HepG2 (cell line): ENCODE data around the gene GNG7. TPM values are rescaled to one million over a fixed set of nuclear protein-coding genes. Genes with fewer than 3 reads are reported as not detected.

Experiments
- CHD4 ChIP-seq: fragments of 200-600 bp; sonication (generic); IDR thresholded peaks from 2 replicates; pipeline ENCODE4 v1.7.0; 2017; ENCODE audit warnings: mild to moderate bottlenecking, low read length, borderline replicate concordance
- HNRNPUL1 ChIP-seq: fragments of 200-400 bp; formaldehyde crosslinking; IDR thresholded peaks from 2 replicates; pipeline ENCODE4 v1.6.1; 2017; ENCODE audit warnings: low read depth, mild to moderate bottlenecking, low read length, moderate library complexity
- JUN ChIP-seq: sonication (generic); formaldehyde crosslinking; IDR thresholded peaks from 2 replicates; pipeline ENCODE4 v1.4.0; 2020; ENCODE audit warnings: mild to moderate bottlenecking, missing genetic modification reagents
- KMT2B ChIP-seq: IDR thresholded peaks from 2 replicates; pipeline ENCODE4 v1.6.1; 2016; ENCODE audit warnings: missing genetic modification reagents, missing compliant biosample characterization
- NFE2 ChIP-seq: sonication (generic); formaldehyde crosslinking; IDR thresholded peaks from 2 replicates; pipeline ENCODE4 v1.4.0; 2020; ENCODE audit warnings: missing genetic modification reagents
- NFKBIZ ChIP-seq: IDR thresholded peaks from 2 replicates; pipeline ENCODE4 v1.6.1; 2018; ENCODE audit warnings: missing genetic modification reagents, missing compliant biosample characterization
- RELA ChIP-seq: sonication (generic); formaldehyde crosslinking; IDR thresholded peaks from 2 replicates; pipeline ENCODE4 v1.4.0; 2020; ENCODE audit warnings: missing genetic modification reagents
- SMYD3 ChIP-seq: sonication (generic); formaldehyde crosslinking; IDR thresholded peaks from 2 replicates; pipeline ENCODE4 v1.8.1; 2023; ENCODE audit warnings: mild to moderate bottlenecking, missing genetic modification reagents
- SRY ChIP-seq: sonication (generic); formaldehyde crosslinking; IDR thresholded peaks from 2 replicates; pipeline ENCODE4 v1.8.0; 2022; ENCODE audit warnings: mild to moderate bottlenecking, missing genetic modification reagents
- TFDP2 ChIP-seq: sonication (generic); formaldehyde crosslinking; IDR thresholded peaks from 2 replicates; pipeline ENCODE4 v1.4.0; 2020; ENCODE audit warnings: missing genetic modification reagents
- ZBTB26 ChIP-seq: IDR thresholded peaks from 2 replicates; pipeline ENCODE4 v1.6.1; 2016; ENCODE audit warnings: missing compliant biosample characterization, missing genetic modification reagents, borderline replicate concordance
- ZFP36L1 ChIP-seq: sonication (generic); formaldehyde crosslinking; IDR thresholded peaks from 2 replicates; pipeline ENCODE4 v1.8.0; 2022; ENCODE audit warnings: mild to moderate bottlenecking, missing genetic modification reagents, moderate library complexity
- ZNF292 ChIP-seq: sonication (generic); formaldehyde crosslinking; IDR thresholded peaks from 2 replicates; pipeline ENCODE4 v1.8.1; 2022; ENCODE audit warnings: mild to moderate bottlenecking, low read depth, missing genetic modification reagents, borderline replicate concordance
- ZNF431 ChIP-seq: sonication (generic); formaldehyde crosslinking; IDR thresholded peaks from 2 replicates; pipeline ENCODE4 v1.9.0; 2022; ENCODE audit warnings: missing genetic modification reagents, low read depth, mild to moderate bottlenecking, borderline replicate concordance
- ZNF510 ChIP-seq: sonication (generic); formaldehyde crosslinking; IDR thresholded peaks from 2 replicates; pipeline ENCODE4 v1.4.0; 2020; ENCODE audit warnings: low read depth, mild to moderate bottlenecking, missing genetic modification reagents
- ZNF710 ChIP-seq: sonication (generic); formaldehyde crosslinking; IDR thresholded peaks from 2 replicates; pipeline ENCODE4 v1.5.0; 2020; ENCODE audit warnings: mild to moderate bottlenecking, missing genetic modification reagents, borderline replicate concordance
- polyA plus RNA-seq, 8 experiments: library from polyadenylated mRNA; depleted of rRNA in 3 of 8; stranded (reverse) in 7 of 8; unstranded in 1 of 8; fragments of >200 nt; fragmentation: Illumina TruSeq in 4 of 8; extraction: Trizol in 4 of 8; gene quantifications; 2 replicates each; pipeline versions ENCODE4 v1.2.1 to v1.2.3, GENCODE V29; 2011 to 2016; ENCODE audit warnings: low read depth in 4 of 8, missing spikeins in 1 of 8, mixed read lengths in 1 of 8; ENCODE audit not compliant: insufficient read depth in 1 of 8
- total RNA-seq, 5 experiments: library from RNA; depleted of rRNA; stranded (reverse); fragments of >200 nt; fragmentation: Illumina TruSeq; extraction: Trizol; gene quantifications; 2 replicates each; pipeline ENCODE4 v1.2.3, GENCODE V29; 2016; ENCODE audit warnings: low read depth in 1 of 5
- TF ChIP-seq, protein P1 (sequence below): sonication (generic); formaldehyde crosslinking; IDR thresholded peaks from 2 replicates; pipeline ENCODE4 v1.8.1; 2023; ENCODE audit warnings: mild to moderate bottlenecking, missing genetic modification reagents
- TF ChIP-seq, protein P2 (sequence below): sonication (generic); formaldehyde crosslinking; IDR thresholded peaks from 2 replicates; pipeline ENCODE4 v1.4.0; 2020; ENCODE audit warnings: missing genetic modification reagents
- TF ChIP-seq, protein P3 (sequence below): IDR thresholded peaks from 2 replicates; pipeline ENCODE4 v1.6.1; 2016; ENCODE audit warnings: missing compliant biosample characterization, missing genetic modification reagents, borderline replicate concordance

Gene GNG7
- total and polyA plus RNA-seq, 2 of the 13 experiments (the other 11 are each of a cell fraction or from before 2014, with no cell fraction given): 1.4 to 3.3 TPM

DNA sequence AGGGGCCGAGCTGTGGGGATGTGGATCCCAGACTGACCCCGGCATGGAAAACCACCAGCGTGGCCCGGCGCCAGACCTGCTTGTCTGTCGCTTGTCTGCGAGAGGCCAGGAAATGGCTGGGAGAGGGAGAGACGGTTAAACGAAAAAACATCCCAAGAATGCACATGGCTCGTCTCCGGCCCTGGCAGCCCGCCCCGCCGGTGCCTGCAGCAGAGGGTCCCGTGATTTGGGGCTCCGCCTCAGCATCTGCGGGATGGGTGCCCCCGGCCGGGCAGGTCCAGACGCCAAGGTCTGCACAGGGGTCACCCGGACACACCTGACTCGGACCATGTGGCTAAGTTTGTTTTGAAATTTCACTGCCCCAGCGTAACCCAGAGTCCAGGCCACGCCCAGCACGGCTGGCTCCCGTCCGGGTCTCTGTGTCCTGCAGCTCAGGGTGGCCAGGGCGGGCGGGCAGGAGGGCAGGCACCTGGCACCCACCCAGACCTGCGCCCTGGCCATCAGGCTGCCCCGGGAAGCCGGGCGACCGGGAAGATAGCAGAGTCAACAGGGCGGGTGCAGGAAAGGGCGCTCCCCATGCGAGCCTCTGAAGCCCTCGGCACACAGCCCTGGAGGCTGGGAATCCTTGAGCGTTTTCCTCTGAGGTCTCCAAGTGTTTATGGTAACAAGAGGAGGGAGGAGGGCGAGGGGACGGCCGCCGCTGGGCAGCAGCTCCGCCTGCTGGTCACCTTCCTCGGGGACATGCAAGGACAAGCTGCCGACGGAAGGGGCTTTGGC lies 123.4 kb downstream of the GNG7 start (continued):
- TF ChIP-seq, protein P1, sequence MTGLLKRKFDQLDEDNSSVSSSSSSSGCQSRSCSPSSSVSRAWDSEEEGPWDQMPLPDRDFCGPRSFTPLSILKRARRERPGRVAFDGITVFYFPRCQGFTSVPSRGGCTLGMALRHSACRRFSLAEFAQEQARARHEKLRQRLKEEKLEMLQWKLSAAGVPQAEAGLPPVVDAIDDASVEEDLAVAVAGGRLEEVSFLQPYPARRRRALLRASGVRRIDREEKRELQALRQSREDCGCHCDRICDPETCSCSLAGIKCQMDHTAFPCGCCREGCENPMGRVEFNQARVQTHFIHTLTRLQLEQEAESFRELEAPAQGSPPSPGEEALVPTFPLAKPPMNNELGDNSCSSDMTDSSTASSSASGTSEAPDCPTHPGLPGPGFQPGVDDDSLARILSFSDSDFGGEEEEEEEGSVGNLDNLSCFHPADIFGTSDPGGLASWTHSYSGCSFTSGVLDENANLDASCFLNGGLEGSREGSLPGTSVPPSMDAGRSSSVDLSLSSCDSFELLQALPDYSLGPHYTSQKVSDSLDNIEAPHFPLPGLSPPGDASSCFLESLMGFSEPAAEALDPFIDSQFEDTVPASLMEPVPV: no peak; the same call in 1 of the 2 replicates
- TF ChIP-seq, protein P2, sequence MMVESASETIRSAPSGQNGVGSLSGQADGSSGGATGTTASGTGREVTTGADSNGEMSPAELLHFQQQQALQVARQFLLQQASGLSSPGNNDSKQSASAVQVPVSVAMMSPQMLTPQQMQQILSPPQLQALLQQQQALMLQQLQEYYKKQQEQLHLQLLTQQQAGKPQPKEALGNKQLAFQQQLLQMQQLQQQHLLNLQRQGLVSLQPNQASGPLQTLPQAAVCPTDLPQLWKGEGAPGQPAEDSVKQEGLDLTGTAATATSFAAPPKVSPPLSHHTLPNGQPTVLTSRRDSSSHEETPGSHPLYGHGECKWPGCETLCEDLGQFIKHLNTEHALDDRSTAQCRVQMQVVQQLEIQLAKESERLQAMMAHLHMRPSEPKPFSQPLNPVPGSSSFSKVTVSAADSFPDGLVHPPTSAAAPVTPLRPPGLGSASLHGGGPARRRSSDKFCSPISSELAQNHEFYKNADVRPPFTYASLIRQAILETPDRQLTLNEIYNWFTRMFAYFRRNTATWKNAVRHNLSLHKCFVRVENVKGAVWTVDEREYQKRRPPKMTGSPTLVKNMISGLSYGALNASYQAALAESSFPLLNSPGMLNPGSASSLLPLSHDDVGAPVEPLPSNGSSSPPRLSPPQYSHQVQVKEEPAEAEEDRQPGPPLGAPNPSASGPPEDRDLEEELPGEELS: peak; percentile 30; the same call in 1 of the 2 replicates
- no peak for TF ChIP-seq NFKBIZ
- TF ChIP-seq ZNF710: peak; percentile 33; the same call in 1 of the 2 replicates
- peak; percentile 70 for TF ChIP-seq ZNF292 (CRISPR knock-in tag)
- no peak for TF ChIP-seq HNRNPUL1
- 0 out of 2 replicates have a peak, but pooled peaks have one; percentile 48 for TF ChIP-seq RELA (CRISPR knock-in tag)
- peak; percentile 58; the same call in 1 of the 2 replicates for TF ChIP-seq ZBTB26
- TF ChIP-seq ZNF431 (CRISPR knock-in tag): no peak
- TF ChIP-seq ZFP36L1 (CRISPR knock-in tag): peak; percentile 11; the same call in 1 of the 2 replicates
- TF ChIP-seq, protein P3, sequence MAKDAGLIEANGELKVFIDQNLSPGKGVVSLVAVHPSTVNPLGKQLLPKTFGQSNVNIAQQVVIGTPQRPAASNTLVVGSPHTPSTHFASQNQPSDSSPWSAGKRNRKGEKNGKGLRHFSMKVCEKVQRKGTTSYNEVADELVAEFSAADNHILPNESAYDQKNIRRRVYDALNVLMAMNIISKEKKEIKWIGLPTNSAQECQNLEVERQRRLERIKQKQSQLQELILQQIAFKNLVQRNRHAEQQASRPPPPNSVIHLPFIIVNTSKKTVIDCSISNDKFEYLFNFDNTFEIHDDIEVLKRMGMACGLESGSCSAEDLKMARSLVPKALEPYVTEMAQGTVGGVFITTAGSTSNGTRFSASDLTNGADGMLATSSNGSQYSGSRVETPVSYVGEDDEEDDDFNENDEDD: no peak; the same call in 1 of the 2 replicates
- TF ChIP-seq JUN (CRISPR knock-in tag): no peak
- peak; percentile 22; the same call in 1 of the 2 replicates for TF ChIP-seq SMYD3 (CRISPR knock-in tag)
- TF ChIP-seq NFE2 (CRISPR knock-in tag): no peak
- no peak for TF ChIP-seq ZNF510
- TF ChIP-seq SRY (CRISPR knock-in tag): peak; percentile 70; the same call in 1 of the 2 replicates
- peak; percentile 40; the same call in 1 of the 2 replicates for TF ChIP-seq KMT2B
- TF ChIP-seq TFDP2 (CRISPR knock-in tag): peak; percentile 64
- no peak; the same call in 1 of the 2 replicates for TF ChIP-seq CHD4
